ENCODE measurements around the gene KCNQ1OT1. TPM values are rescaled to one million over a fixed set of nuclear protein-coding genes. Genes with fewer than 3 reads are reported as not detected.

KCNQ1OT1 gene
- total and polyA plus RNA-seq, 8 donors = under 0.01 to 15.1 (median 2.3) TPM

- H3K27ac ChIP-seq = no peak overlapping the region
- intact Hi-C loops (cut with DNase I; ENCODE audit: low total_unique reads) = no loop called here
- peaks cover 14 to 31% (median 22%) of the 10 kb centered on the region in 4 donors for H3K4me1 ChIP-seq
- no peak for DNase-seq
- TF ChIP-seq CTCF (IDR thresholded peaks at IDR 0.05) (no peak), EP300 (IDR thresholded peaks at IDR 0.05) (no peak), POLR2AphosphoS5 (IDR thresholded peaks at IDR 0.05) (no peak), POLR2A (IDR thresholded peaks at IDR 0.05) (no peak)
- no peaks in the 10 kb centered on the region for H3K9me3 ChIP-seq
- no peaks in the 10 kb centered on the region for H3K27me3 ChIP-seq
- no peak overlapping the region for H3K4me3 ChIP-seq
- no peaks in the 10 kb centered on the region for H3K36me3 ChIP-seq
- 93 to 97% (median 95%) methylated on average over 20 to 21 of the region's 21 CpGs for WGBS, 5 donors
Measured at GRCh38 chr11:2743427-2744110, 43.8 kb upstream of the KCNQ1OT1 start.

GRCh38 chr11:2742611-2743426, 43.0 kb upstream of the KCNQ1OT1 start:
- TF ChIP-seq POLR2A (IDR thresholded peaks at IDR 0.05) (no peak), EP300 (IDR thresholded peaks at IDR 0.05) (no peak), CTCF (IDR thresholded peaks at IDR 0.05) (no peak), POLR2AphosphoS5 (IDR thresholded peaks at IDR 0.05) (no peak)
- H3K9me3 ChIP-seq = no peaks in the 10 kb centered on the region
- peak overlapping the region in 1 of 5 donors; percentile 49 for H3K27ac ChIP-seq
- peaks cover 14 to 38% (median 29%) of the 10 kb centered on the region in 4 donors for H3K4me1 ChIP-seq
- H3K4me3 ChIP-seq = no peak overlapping the region
- no peaks in the 10 kb centered on the region for H3K27me3 ChIP-seq
- intact Hi-C loops (cut with DNase I; ENCODE audit: low total_unique reads) = no loop called here
- DNase-seq = no peak
- no peaks in the 10 kb centered on the region for H3K36me3 ChIP-seq
- 88 to 93% (median 89%) methylated on average over 15 to 20 of the region's 20 CpGs for WGBS, 5 donors

GRCh38 chr11:2742201-2742600, 42.4 kb upstream of the KCNQ1OT1 start:
- no peak overlapping the region for H3K4me3 ChIP-seq
- no peak for TF ChIP-seq POLR2AphosphoS5 (IDR thresholded peaks at IDR 0.05)
- no peak for TF ChIP-seq POLR2A (IDR thresholded peaks at IDR 0.05)
- TF ChIP-seq CTCF (IDR thresholded peaks at IDR 0.05) = no peak
- no peak for TF ChIP-seq EP300 (IDR thresholded peaks at IDR 0.05)
- no peaks in the 10 kb centered on the region for H3K27me3 ChIP-seq
- H3K9me3 ChIP-seq = no peaks in the 10 kb centered on the region
- intact Hi-C loops (cut with DNase I; ENCODE audit: low total_unique reads) = no loop called here
- peaks cover 14 to 44% (median 33%) of the 10 kb centered on the region in 4 donors for H3K4me1 ChIP-seq
- DNase-seq = no peak
- WGBS, 5 donors = 86 to 100% (median 89%) methylated on average over 5 of the region's 5 CpGs; no CpG with 5 or more reads in 1 of the 5 donors
- no peaks in the 10 kb centered on the region for H3K36me3 ChIP-seq
- peak overlapping the region in 3 of 5 donors; percentile 31 to 49 (median 34) for H3K27ac ChIP-seq

GRCh38 chr11:2741377-2742131, 41.8 kb upstream of the KCNQ1OT1 start:
- DNase-seq = peak in 1 of 2 donors; percentile 66
- no peaks in the 10 kb centered on the region for H3K36me3 ChIP-seq
- intact Hi-C loops (cut with DNase I; ENCODE audit: low total_unique reads) = no loop called here
- WGBS, 5 donors = 62 to 78% (median 69%) methylated on average over 17 to 18 of the region's 18 CpGs
- H3K27me3 ChIP-seq = no peaks in the 10 kb centered on the region
- H3K27ac ChIP-seq = peak overlapping the region in 4 of 5 donors; percentile 7 to 49 (median 34)
- H3K4me3 ChIP-seq = no peak overlapping the region
- peaks cover 14 to 44% (median 33%) of the 10 kb centered on the region in 4 donors for H3K4me1 ChIP-seq
- TF ChIP-seq CTCF (IDR thresholded peaks at IDR 0.05) = no peak
- TF ChIP-seq EP300 (IDR thresholded peaks at IDR 0.05) = no peak
- no peak for TF ChIP-seq POLR2AphosphoS5 (IDR thresholded peaks at IDR 0.05)
- TF ChIP-seq POLR2A (IDR thresholded peaks at IDR 0.05) = no peak
- no peaks in the 10 kb centered on the region for H3K9me3 ChIP-seq
